ENCODE data around the gene KRTAP15-1.

Gene KRTAP15-1

GRCh38 chr21:30437010-30437565, 3.0 kb upstream of the KRTAP15-1 start:
- Histone ChIP-seq H3K4me3 (ENCODE audit: low read length, poor library complexity, severe bottlenecking) (no peak overlapping the region), H3K4me2 (ENCODE audit: low read depth, low read length, poor library complexity, severe bottlenecking) (no peak overlapping the region), H3F3A (ENCODE audit: low read depth) (no peaks in the 10 kb centered on the region), H3K27me3 (ENCODE audit: insufficient read depth, low read length, poor library complexity, severe bottlenecking) (no peaks in the 10 kb centered on the region), H3K36me3 (ENCODE audit: insufficient read depth, low read length) (no peaks in the 10 kb centered on the region), H2AFZ (ENCODE audit: low read length) (no peak overlapping the region), H3K9me2 (replicated peaks; ENCODE audit: low read depth, low read length) (no peaks in the 10 kb centered on the region), H4K20me1 (ENCODE audit: insufficient read depth, low read length, poor library complexity, severe bottlenecking) (no peaks in the 10 kb centered on the region), H3K4me1 (ENCODE audit: insufficient read depth, low read length, poor library complexity, severe bottlenecking) (no peaks in the 10 kb centered on the region), H3K9me3 (ENCODE audit: insufficient read depth, low read depth, low read length) (no peaks in the 10 kb centered on the region), H3K79me2 (ENCODE audit: insufficient read depth, low read length) (no peaks in the 10 kb centered on the region), H3K9ac (ENCODE audit: low read depth, low read length, poor library complexity, severe bottlenecking) (no peak overlapping the region)
- no peak for TF ChIP-seq CTCF (conservative IDR thresholded peaks at IDR 0.05; ENCODE audit: low read length)
- no peak for TF ChIP-seq EZH2phosphoT487 (IDR thresholded peaks at IDR 0.05; ENCODE audit: borderline replicate concordance)

- H3K27me3 ChIP-seq (ENCODE audit: insufficient read depth, low read length, poor library complexity, severe bottlenecking), result no peaks in the 10 kb centered on the region
- TF ChIP-seq CTCF (conservative IDR thresholded peaks at IDR 0.05; ENCODE audit: low read length) (no peak), EZH2phosphoT487 (IDR thresholded peaks at IDR 0.05; ENCODE audit: borderline replicate concordance) (no peak)
- no peak overlapping the region for H3K4me3 ChIP-seq (ENCODE audit: low read length, poor library complexity, severe bottlenecking)
- H3K4me1 ChIP-seq (ENCODE audit: insufficient read depth, low read length, poor library complexity, severe bottlenecking), result no peaks in the 10 kb centered on the region
- H3K79me2 ChIP-seq (ENCODE audit: insufficient read depth, low read length), result no peaks in the 10 kb centered on the region
- no peak overlapping the region for H3K9ac ChIP-seq (ENCODE audit: low read depth, low read length, poor library complexity, severe bottlenecking)
- H3K36me3 ChIP-seq (ENCODE audit: insufficient read depth, low read length), result no peaks in the 10 kb centered on the region
- no peaks in the 10 kb centered on the region for H4K20me1 ChIP-seq (ENCODE audit: insufficient read depth, low read length, poor library complexity, severe bottlenecking)
- no peaks in the 10 kb centered on the region for H3K9me2 ChIP-seq (replicated peaks; ENCODE audit: low read depth, low read length)
- no peak overlapping the region for H2AFZ ChIP-seq (ENCODE audit: low read length)
- H3K4me2 ChIP-seq (ENCODE audit: low read depth, low read length, poor library complexity, severe bottlenecking), result no peak overlapping the region
- no peaks in the 10 kb centered on the region for H3F3A ChIP-seq (ENCODE audit: low read depth)
- H3K9me3 ChIP-seq (ENCODE audit: insufficient read depth, low read depth, low read length), result no peaks in the 10 kb centered on the region
These were observed 3.2 kb downstream of the KRTAP15-1 start for GRCh38 chr21:30443226-30443625.

- Histone ChIP-seq H2AFZ (ENCODE audit: low read length) (no peak overlapping the region), H3K4me1 (ENCODE audit: insufficient read depth, low read length, poor library complexity, severe bottlenecking) (no peaks in the 10 kb centered on the region), H3K27me3 (ENCODE audit: insufficient read depth, low read length, poor library complexity, severe bottlenecking) (no peaks in the 10 kb centered on the region), H3K4me3 (ENCODE audit: low read length, poor library complexity, severe bottlenecking) (no peak overlapping the region), H3K9ac (ENCODE audit: low read depth, low read length, poor library complexity, severe bottlenecking) (no peak overlapping the region), H3K9me3 (ENCODE audit: insufficient read depth, low read depth, low read length) (no peaks in the 10 kb centered on the region), H4K20me1 (ENCODE audit: insufficient read depth, low read length, poor library complexity, severe bottlenecking) (no peaks in the 10 kb centered on the region), H3K4me2 (ENCODE audit: low read depth, low read length, poor library complexity, severe bottlenecking) (no peak overlapping the region), H3K79me2 (ENCODE audit: insufficient read depth, low read length) (no peaks in the 10 kb centered on the region), H3K9me2 (replicated peaks; ENCODE audit: low read depth, low read length) (no peaks in the 10 kb centered on the region), H3F3A (ENCODE audit: low read depth) (no peaks in the 10 kb centered on the region), H3K36me3 (ENCODE audit: insufficient read depth, low read length) (no peaks in the 10 kb centered on the region)
- no peak for TF ChIP-seq CTCF (conservative IDR thresholded peaks at IDR 0.05; ENCODE audit: low read length)
These were observed 4.1 kb downstream of the KRTAP15-1 start for GRCh38 chr21:30444204-30444603.

Measured in Loucy (cell line).